ENCODE measurements around the gene ADAMTS12. TPM values are rescaled to one million over a fixed set of nuclear protein-coding genes. Genes with fewer than 3 reads are reported as not detected.

ADAMTS12 gene
- total and polyA plus RNA-seq, 4 donors = 0.49 to 6.4 (median 2.3) TPM

DNA sequence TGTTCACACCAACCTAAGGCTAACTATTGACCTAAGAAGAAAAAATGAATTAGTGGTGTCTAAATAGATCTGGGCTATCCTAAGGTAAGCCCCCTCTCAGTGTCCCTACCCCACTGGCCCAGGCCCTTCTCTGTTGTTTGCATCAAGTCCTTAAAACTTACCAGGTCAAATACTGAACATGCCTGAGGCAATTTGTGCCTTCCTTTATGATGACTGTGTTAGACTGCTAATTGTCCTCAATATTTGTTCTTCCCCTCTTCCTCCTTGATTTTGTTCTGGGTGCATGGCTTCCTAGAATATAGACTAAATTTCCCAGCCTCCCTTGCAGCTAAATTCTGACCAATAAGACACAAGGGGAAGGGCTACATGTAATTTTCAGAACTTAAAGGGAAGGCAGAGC, 199.9 kb downstream of the ADAMTS12 start (continued):
- TF ChIP-seq, protein P1, sequence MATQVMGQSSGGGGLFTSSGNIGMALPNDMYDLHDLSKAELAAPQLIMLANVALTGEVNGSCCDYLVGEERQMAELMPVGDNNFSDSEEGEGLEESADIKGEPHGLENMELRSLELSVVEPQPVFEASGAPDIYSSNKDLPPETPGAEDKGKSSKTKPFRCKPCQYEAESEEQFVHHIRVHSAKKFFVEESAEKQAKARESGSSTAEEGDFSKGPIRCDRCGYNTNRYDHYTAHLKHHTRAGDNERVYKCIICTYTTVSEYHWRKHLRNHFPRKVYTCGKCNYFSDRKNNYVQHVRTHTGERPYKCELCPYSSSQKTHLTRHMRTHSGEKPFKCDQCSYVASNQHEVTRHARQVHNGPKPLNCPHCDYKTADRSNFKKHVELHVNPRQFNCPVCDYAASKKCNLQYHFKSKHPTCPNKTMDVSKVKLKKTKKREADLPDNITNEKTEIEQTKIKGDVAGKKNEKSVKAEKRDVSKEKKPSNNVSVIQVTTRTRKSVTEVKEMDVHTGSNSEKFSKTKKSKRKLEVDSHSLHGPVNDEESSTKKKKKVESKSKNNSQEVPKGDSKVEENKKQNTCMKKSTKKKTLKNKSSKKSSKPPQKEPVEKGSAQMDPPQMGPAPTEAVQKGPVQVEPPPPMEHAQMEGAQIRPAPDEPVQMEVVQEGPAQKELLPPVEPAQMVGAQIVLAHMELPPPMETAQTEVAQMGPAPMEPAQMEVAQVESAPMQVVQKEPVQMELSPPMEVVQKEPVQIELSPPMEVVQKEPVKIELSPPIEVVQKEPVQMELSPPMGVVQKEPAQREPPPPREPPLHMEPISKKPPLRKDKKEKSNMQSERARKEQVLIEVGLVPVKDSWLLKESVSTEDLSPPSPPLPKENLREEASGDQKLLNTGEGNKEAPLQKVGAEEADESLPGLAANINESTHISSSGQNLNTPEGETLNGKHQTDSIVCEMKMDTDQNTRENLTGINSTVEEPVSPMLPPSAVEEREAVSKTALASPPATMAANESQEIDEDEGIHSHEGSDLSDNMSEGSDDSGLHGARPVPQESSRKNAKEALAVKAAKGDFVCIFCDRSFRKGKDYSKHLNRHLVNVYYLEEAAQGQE (IDR thresholded peaks at IDR 0.05) = no peak
- TF ChIP-seq RAD21 (IDR thresholded peaks at IDR 0.05) = no peak
- TF ChIP-seq SP1 (IDR thresholded peaks at IDR 0.05) = no peak

DNA sequence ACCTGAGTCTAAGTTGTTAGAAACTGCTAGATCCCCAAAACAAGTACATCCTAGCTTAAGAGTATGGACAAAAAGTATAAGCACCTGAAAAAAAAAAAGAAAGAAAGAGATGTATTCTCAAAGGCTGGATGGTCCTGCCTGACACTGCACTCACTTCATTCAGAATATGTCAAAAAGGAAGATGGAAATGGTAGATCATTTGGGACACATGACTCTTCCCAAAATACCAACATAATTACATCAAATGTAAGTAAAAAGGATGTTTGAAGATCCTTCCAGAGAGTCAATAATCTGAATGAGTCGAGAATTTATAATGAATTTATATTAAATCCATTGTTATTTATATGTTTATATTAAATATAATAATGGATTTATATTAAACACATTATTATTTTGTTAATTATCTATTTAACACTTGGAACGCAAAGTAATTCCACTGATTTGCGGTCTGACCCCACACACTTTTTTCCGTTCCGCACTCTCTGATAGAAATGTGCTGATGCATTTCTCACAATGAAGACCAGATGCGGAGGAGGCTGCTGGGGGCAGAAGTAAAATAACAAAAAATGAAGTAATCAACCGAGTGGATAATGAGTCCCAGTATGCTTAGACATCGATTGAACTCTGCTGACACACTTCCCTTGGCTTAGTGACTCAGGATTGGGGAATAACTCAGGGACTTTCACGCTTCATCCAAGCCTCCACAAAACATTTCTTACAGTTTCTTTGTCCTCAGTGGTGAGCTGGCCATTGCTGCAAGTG, 201.2 kb downstream of the ADAMTS12 start:
- no peak for TF ChIP-seq TAF1 (conservative IDR thresholded peaks at IDR 0.05)
- no peak for TF ChIP-seq FOXA2 (IDR thresholded peaks at IDR 0.05)
- TF ChIP-seq NR2F2 (IDR thresholded peaks at IDR 0.05) = no peak
- TF ChIP-seq, protein P2, sequence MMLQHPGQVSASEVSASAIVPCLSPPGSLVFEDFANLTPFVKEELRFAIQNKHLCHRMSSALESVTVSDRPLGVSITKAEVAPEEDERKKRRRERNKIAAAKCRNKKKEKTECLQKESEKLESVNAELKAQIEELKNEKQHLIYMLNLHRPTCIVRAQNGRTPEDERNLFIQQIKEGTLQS (IDR thresholded peaks at IDR 0.05) = no peak
- no peak for TF ChIP-seq YY1 (IDR thresholded peaks at IDR 0.05)
- TF ChIP-seq EGR1 (IDR thresholded peaks at IDR 0.05; ENCODE audit: low read depth in 2 of 2) = no peak
- TF ChIP-seq HNF4A (conservative IDR thresholded peaks at IDR 0.05) = no peak
- TF ChIP-seq SP1 (IDR thresholded peaks at IDR 0.05) = no peak
- no peak for TF ChIP-seq GABPA (IDR thresholded peaks at IDR 0.05 in 1 of 2, conservative IDR thresholded peaks at IDR 0.05 in 1 of 2)
- TF ChIP-seq HNF4G (IDR thresholded peaks at IDR 0.05) = no peak
- TF ChIP-seq, protein P1 (IDR thresholded peaks at IDR 0.05) = no peak
- TF ChIP-seq JUND (IDR thresholded peaks at IDR 0.05) = no peak
- TF ChIP-seq RAD21 (IDR thresholded peaks at IDR 0.05) = no peak
- TF ChIP-seq, protein P3, sequence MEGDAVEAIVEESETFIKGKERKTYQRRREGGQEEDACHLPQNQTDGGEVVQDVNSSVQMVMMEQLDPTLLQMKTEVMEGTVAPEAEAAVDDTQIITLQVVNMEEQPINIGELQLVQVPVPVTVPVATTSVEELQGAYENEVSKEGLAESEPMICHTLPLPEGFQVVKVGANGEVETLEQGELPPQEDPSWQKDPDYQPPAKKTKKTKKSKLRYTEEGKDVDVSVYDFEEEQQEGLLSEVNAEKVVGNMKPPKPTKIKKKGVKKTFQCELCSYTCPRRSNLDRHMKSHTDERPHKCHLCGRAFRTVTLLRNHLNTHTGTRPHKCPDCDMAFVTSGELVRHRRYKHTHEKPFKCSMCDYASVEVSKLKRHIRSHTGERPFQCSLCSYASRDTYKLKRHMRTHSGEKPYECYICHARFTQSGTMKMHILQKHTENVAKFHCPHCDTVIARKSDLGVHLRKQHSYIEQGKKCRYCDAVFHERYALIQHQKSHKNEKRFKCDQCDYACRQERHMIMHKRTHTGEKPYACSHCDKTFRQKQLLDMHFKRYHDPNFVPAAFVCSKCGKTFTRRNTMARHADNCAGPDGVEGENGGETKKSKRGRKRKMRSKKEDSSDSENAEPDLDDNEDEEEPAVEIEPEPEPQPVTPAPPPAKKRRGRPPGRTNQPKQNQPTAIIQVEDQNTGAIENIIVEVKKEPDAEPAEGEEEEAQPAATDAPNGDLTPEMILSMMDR (IDR thresholded peaks at IDR 0.05; ENCODE audit: low read depth, low read length, missing input control) = no peak
- Histone ChIP-seq H3K9me3 (ENCODE audit: control insufficient read depth in 4 of 4, low read length in 3 of 4) (peaks cover 2 to 12% (median 9%) of the 10 kb centered on the region in 4 donors), H3K36me3 (ENCODE audit: control insufficient read depth in 4 of 4, insufficient read depth in 3 of 4, low read depth in 1 of 4, low read length in 3 of 4) (no peaks in the 10 kb centered on the region), H3K4me1 (ENCODE audit: control insufficient read depth in 4 of 4, insufficient read depth in 4 of 4, low read length in 3 of 4) (no peaks in the 10 kb centered on the region), H3K27me3 (ENCODE audit: control insufficient read depth in 4 of 4, insufficient read depth in 4 of 4, low read length in 3 of 4) (no peaks in the 10 kb centered on the region), H3K4me3 (ENCODE audit: low read depth in 1 of 3, low read length in 3 of 3) (no peak overlapping the region), H3K9ac (ENCODE audit: low read depth in 1 of 2, low read length in 2 of 2) (no peak overlapping the region), H3K27ac (ENCODE audit: low read depth in 1 of 2, low read length in 2 of 2) (no peak overlapping the region)
- DNase-seq (ENCODE audit: low spot score) = no peak
- WGBS = 86% methylated on average over 9 of the region's 9 CpGs

Measured in liver (tissue), 9 donors.